ENCODE measurements around the gene GPHN. TPM values are rescaled to one million over a fixed set of nuclear protein-coding genes. Genes with fewer than 3 reads are reported as not detected.
"Not testable (repeated sequence)": the region's sequence is repeated elsewhere in the genome, so short reads cannot be mapped to it uniquely, and the experiment has no call there.

GPHN gene
- total and polyA plus RNA-seq, 8 donors = 15.7 to 98.7 (median 35.7) TPM

GRCh38 chr14:66708267-66708666 lies 200.3 kb downstream of the GPHN start:
- DNase-seq = no peak
- no peak overlapping the region for H3K4me3 ChIP-seq
- H3K4me1 ChIP-seq = no peaks in the 10 kb centered on the region
- H3K36me3 ChIP-seq = no peaks in the 10 kb centered on the region
- intact Hi-C loops (cut with DNase I; ENCODE audit: low total_unique reads) = no loop called here
- no peak overlapping the region for H3K27ac ChIP-seq
- TF ChIP-seq POLR2AphosphoS5 (IDR thresholded peaks at IDR 0.05) (no peak), CTCF (IDR thresholded peaks at IDR 0.05) (no peak), POLR2A (IDR thresholded peaks at IDR 0.05) (no peak), EP300 (IDR thresholded peaks at IDR 0.05) (no peak)
- H3K27me3 ChIP-seq = no peaks in the 10 kb centered on the region
- H3K9me3 ChIP-seq = peaks cover 0 to 22% (median 12%) of the 10 kb centered on the region in 4 donors

- TF ChIP-seq CTCF (IDR thresholded peaks at IDR 0.05) = no peak
- TF ChIP-seq POLR2A (IDR thresholded peaks at IDR 0.05) = no peak
- Histone ChIP-seq H3K27me3 (no peaks in the 10 kb centered on the region), H3K27ac (no peak overlapping the region), H3K4me1 (no peaks in the 10 kb centered on the region), H3K36me3 (no peaks in the 10 kb centered on the region), H3K4me3 (no peak overlapping the region), H3K9me3 (peaks cover 0 to 28% (median 13%) of the 10 kb centered on the region in 4 donors)
- no peak for DNase-seq
- 41 to 78% (median 60%) methylated on average over 1 of the region's 1 CpG for WGBS, 5 donors
- intact Hi-C loops (cut with DNase I; ENCODE audit: low total_unique reads) = no loop called here
Observed at GRCh38 chr14:66709291-66709690, 201.3 kb downstream of the GPHN start.

- DNase-seq = not testable (repeated sequence)
- WGBS, 5 donors = 65 to 83% (median 76%) methylated on average over 4 of the region's 4 CpGs
Observed at GRCh38 chr14:66714291-66714690, 206.3 kb downstream of the GPHN start.

DNA sequence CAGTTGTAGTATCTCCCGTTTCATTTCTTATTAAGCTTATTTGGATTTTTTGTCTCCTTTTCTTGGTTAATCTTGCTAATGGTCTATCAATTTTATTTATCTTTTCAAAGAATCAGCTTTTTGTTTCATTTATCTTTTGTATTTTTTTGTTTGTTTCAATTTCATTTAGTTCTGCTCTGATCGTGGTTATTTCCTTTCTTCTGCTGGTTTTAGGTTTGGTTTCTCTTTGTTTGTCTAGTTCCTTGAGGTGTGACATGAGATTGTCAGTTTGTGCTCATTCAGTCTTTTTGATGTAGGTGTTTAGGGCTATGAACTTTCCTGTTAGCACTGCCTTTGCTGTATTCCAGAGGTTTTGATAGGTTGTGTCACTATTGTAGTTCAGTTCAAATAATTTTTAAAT lies 207.4 kb downstream of the GPHN start:
- H3K4me1 ChIP-seq; H3K36me3 ChIP-seq; intact Hi-C loops (cut with DNase I; ENCODE audit: low total_unique reads); DNase-seq; H3K27ac ChIP-seq; H3K27me3 ChIP-seq; H3K4me3 ChIP-seq: not testable (repeated sequence)
- H3K9me3 ChIP-seq = peaks cover 0 to 18% (median 8%) of the 10 kb centered on the region in 4 donors
- 48 to 63% (median 53%) methylated on average over 2 of the region's 2 CpGs for WGBS, 5 donors

More at GRCh38 chr14:66714291-66714690, 206.3 kb downstream of the GPHN start:
- H3K36me3 ChIP-seq; H3K27ac ChIP-seq; H3K4me1 ChIP-seq; H3K27me3 ChIP-seq; H3K4me3 ChIP-seq; intact Hi-C loops (cut with DNase I; ENCODE audit: low total_unique reads): not testable (repeated sequence)
- peaks cover 0 to 18% (median 8%) of the 10 kb centered on the region in 4 donors for H3K9me3 ChIP-seq

- Histone ChIP-seq H3K27me3 (no peaks in the 10 kb centered on the region), H3K27ac (no peak overlapping the region), H3K36me3 (no peaks in the 10 kb centered on the region), H3K9me3 (peaks cover 0 to 18% (median 8%) of the 10 kb centered on the region in 4 donors), H3K4me1 (peaks cover 0 to 7% (median 0%) of the 10 kb centered on the region in 4 donors), H3K4me3 (no peak overlapping the region)
- intact Hi-C loops (cut with DNase I; ENCODE audit: low total_unique reads) = no loop called here
- TF ChIP-seq POLR2AphosphoS5 (IDR thresholded peaks at IDR 0.05) (no peak), CTCF (IDR thresholded peaks at IDR 0.05) (no peak), POLR2A (IDR thresholded peaks at IDR 0.05) (no peak), EP300 (IDR thresholded peaks at IDR 0.05) (no peak)
- DNase-seq = no peak
Observed at GRCh38 chr14:66716227-66716626, 208.3 kb downstream of the GPHN start.
